GM23338 (cell line): Measurements from ENCODE around the gene GCC1. TPM values are rescaled to one million over a fixed set of nuclear protein-coding genes. Genes with fewer than 3 reads are reported as not detected.

Source experiments
- ATAC-seq: fragments of 200-7000 bp; cut with Tn5 transposase; 3 replicates; pipeline ENCODE4 v1.9.1; 2020
- DNase-seq: peaks from one replicate; pipeline ENCODE4 v3.0.0-alpha.2; 2015; ENCODE audit warnings: low spot score
- H2AFZ ChIP-seq: fragments of 200-600 bp; sonication (generic); 2 replicates; pipeline ENCODE4 v1.8.0; 2016; ENCODE audit warnings: antibody characterized with exemption, mild to moderate bottlenecking, moderate library complexity
- H3F3A ChIP-seq: fragments of 200-600 bp; sonication (generic); replicated peaks from 2 replicates; pipeline ENCODE4 v1.8.0; 2017; ENCODE audit warnings: antibody characterized with exemption, mixed run types, low read depth
- H3K27ac ChIP-seq: fragments of 200-600 bp; sonication (generic); 2 replicates; pipeline ENCODE4 v1.6.1; 2016; ENCODE audit warnings: low read depth
- H3K27me3 ChIP-seq: fragments of 200-600 bp; sonication (generic); 2 replicates; pipeline ENCODE4 v1.8.0; 2016; ENCODE audit warnings: mild to moderate bottlenecking, mixed run types, moderate library complexity; ENCODE audit not compliant: insufficient read depth
- H3K36me3 ChIP-seq: fragments of 200-600 bp; sonication (generic); 2 replicates; pipeline ENCODE4 v1.8.0; 2016; ENCODE audit warnings: mild to moderate bottlenecking; ENCODE audit not compliant: insufficient read depth
- H3K4me1 ChIP-seq: fragments of 200-600 bp; sonication (generic); 2 replicates; pipeline ENCODE4 v1.8.0; 2016; ENCODE audit warnings: mild to moderate bottlenecking, moderate library complexity; ENCODE audit not compliant: insufficient read depth
- H3K4me2 ChIP-seq: fragments of 200-600 bp; sonication (generic); 2 replicates; pipeline ENCODE4 v1.7.1; 2017; ENCODE audit warnings: mixed run types
- H3K4me3 ChIP-seq: fragments of 200-600 bp; sonication (generic); 2 replicates; pipeline ENCODE4 v1.6.1; 2016; ENCODE audit warnings: mixed run types
- H3K79me2 ChIP-seq: fragments of 200-600 bp; sonication (generic); replicated peaks from 2 replicates; pipeline ENCODE4 v1.8.0; 2017; ENCODE audit warnings: mild to moderate bottlenecking; ENCODE audit not compliant: insufficient read depth
- H3K9me2 ChIP-seq: fragments of 200-600 bp; sonication (generic); 2 replicates; pipeline ENCODE4 v1.8.0; 2017; ENCODE audit not compliant: insufficient read depth
- H4K20me1 ChIP-seq: fragments of 200-600 bp; sonication (generic); replicated peaks from 2 replicates; pipeline ENCODE4 v1.8.0; 2017; ENCODE audit warnings: mild to moderate bottlenecking; ENCODE audit not compliant: insufficient read depth
- H3K27ac Mint-ChIP-seq: 2 replicates; pipeline ENCODE4 v1.8.0; 2020; ENCODE audit warnings: inconsistent platforms, mild to moderate bottlenecking, moderate library complexity, mixed read lengths
- H3K27me3 Mint-ChIP-seq: 3 replicates; pipeline ENCODE4 v1.8.0; 2022; ENCODE audit warnings: low read depth, mild to moderate bottlenecking, moderate library complexity, mixed read lengths, inconsistent platforms; ENCODE audit not compliant: insufficient read depth, poor library complexity
- H3K36me3 Mint-ChIP-seq: 3 replicates; pipeline ENCODE4 v1.8.0; 2021; ENCODE audit warnings: low read depth, mild to moderate bottlenecking, inconsistent platforms, moderate library complexity, mixed read lengths
- H3K4me1 Mint-ChIP-seq: 3 replicates; pipeline ENCODE4 v1.8.0; 2020; ENCODE audit warnings: mild to moderate bottlenecking, inconsistent platforms, mixed read lengths
- H3K4me3 Mint-ChIP-seq: 3 replicates; pipeline ENCODE4 v1.8.0; 2021; ENCODE audit warnings: moderate library complexity, mild to moderate bottlenecking, inconsistent platforms, mixed read lengths
- H3K9me3 Mint-ChIP-seq: 3 replicates; pipeline ENCODE4 v1.8.0; 2020; ENCODE audit warnings: moderate library complexity, mild to moderate bottlenecking, inconsistent platforms, mixed read lengths
- NANOG ChIP-seq: IDR thresholded peaks from 2 replicates; pipeline ENCODE4 v1.6.1; 2016; ENCODE audit warnings: antibody characterized with exemption, borderline replicate concordance
- STAT1 ChIP-seq: IDR thresholded peaks from one replicate; pipeline ENCODE4 v1.6.1; 2016; ENCODE audit warnings: antibody characterized with exemption; ENCODE audit not compliant: unreplicated experiment
- ZNF331 ChIP-seq: fragments of 250-450 bp; sonication (Bioruptor Pico); IDR thresholded peaks from 2 replicates; pipeline ENCODE4 v1.5.0; 2020; ENCODE audit warnings: low read depth, mild to moderate bottlenecking, moderate library complexity
- polyA plus RNA-seq: library from polyadenylated mRNA; unstranded; fragments of >200 nt; fragmentation: Nextera tagmentation; extraction: Ambion mirVana; gene quantifications from 2 replicates; pipeline ENCODE4 v1.2.1, GENCODE V29; 2016
- total RNA-seq: library from RNA; depleted of rRNA; stranded (reverse); fragments of >200 nt; shearing (Covaris generic); gene quantifications from 2 replicates; pipeline ENCODE4 v1.2.3, GENCODE V29; 2014
- TF ChIP-seq, protein P1 (sequence below), 2 experiments: fragments of 200-600 bp in 1 of 2; sonication (generic) in 1 of 2; conservative IDR thresholded peaks; 2 replicates each; pipeline versions ENCODE4 v1.5.1 to v1.6.1; 2016 to 2017; ENCODE audit warnings: antibody characterized with exemption in 2 of 2, low read depth in 2 of 2, mild to moderate bottlenecking in 2 of 2, moderate library complexity in 1 of 2
- TF ChIP-seq, protein P2 (sequence below): fragments of 250-450 bp; sonication (Bioruptor Pico); IDR thresholded peaks from 2 replicates; pipeline ENCODE4 v1.5.0; 2020; ENCODE audit warnings: mild to moderate bottlenecking, moderate library complexity

The GCC1 gene
- total and polyA plus RNA-seq, 2 experiments from 2014 or later = 3.2 to 17.6 TPM

DNA sequence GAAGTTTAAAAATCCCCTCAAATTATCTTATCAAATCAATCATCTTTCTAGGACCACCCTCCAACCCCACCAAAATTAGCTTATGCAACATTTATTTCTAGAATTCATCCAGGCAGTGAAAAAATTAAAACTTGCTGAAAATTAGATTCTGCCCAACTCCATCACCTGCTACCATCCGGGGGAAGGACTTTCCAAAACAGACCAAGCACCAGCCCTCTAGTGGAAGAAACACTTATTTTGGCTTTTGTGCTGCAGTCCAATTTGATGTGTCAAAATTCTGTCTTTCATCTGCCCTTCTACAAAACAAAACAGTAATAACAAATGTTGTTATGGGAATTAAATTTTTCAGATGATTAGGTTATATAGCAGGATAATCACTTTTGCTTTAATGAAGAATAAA is 35.1 kb downstream of the GCC1 start:
- ATAC-seq (no peak), DNase-seq (peak; percentile 27)
- no peaks in the 10 kb centered on the region for H3K4me1 Mint-ChIP-seq
- Histone ChIP-seq H4K20me1 (no peaks in the 10 kb centered on the region), H3K27me3 (no peaks in the 10 kb centered on the region), H3F3A (no peaks in the 10 kb centered on the region), H3K4me2 (no peak overlapping the region), H3K4me3 (no peak overlapping the region), H3K4me1 (no peaks in the 10 kb centered on the region), H3K9me2 (no peaks in the 10 kb centered on the region), H3K79me2 (no peaks in the 10 kb centered on the region), H2AFZ (no peak overlapping the region), H3K36me3 (no peaks in the 10 kb centered on the region; the same call in 1 of the 2 replicates), H3K27ac (no peak overlapping the region)
- no peak overlapping the region for H3K27ac Mint-ChIP-seq
- H3K9me3 Mint-ChIP-seq = peaks cover 25% of the 10 kb centered on the region
- H3K27me3 Mint-ChIP-seq = peaks cover 3% of the 10 kb centered on the region
- H3K36me3 Mint-ChIP-seq = peaks cover 3% of the 10 kb centered on the region
- TF ChIP-seq, protein P1, sequence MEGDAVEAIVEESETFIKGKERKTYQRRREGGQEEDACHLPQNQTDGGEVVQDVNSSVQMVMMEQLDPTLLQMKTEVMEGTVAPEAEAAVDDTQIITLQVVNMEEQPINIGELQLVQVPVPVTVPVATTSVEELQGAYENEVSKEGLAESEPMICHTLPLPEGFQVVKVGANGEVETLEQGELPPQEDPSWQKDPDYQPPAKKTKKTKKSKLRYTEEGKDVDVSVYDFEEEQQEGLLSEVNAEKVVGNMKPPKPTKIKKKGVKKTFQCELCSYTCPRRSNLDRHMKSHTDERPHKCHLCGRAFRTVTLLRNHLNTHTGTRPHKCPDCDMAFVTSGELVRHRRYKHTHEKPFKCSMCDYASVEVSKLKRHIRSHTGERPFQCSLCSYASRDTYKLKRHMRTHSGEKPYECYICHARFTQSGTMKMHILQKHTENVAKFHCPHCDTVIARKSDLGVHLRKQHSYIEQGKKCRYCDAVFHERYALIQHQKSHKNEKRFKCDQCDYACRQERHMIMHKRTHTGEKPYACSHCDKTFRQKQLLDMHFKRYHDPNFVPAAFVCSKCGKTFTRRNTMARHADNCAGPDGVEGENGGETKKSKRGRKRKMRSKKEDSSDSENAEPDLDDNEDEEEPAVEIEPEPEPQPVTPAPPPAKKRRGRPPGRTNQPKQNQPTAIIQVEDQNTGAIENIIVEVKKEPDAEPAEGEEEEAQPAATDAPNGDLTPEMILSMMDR (conservative IDR thresholded peaks at IDR 0.05; ENCODE audit: low read depth in 2 of 2) = peak; percentile 35 to 42; a peak in 3 of 4 replicates
- TF ChIP-seq, protein P2, sequence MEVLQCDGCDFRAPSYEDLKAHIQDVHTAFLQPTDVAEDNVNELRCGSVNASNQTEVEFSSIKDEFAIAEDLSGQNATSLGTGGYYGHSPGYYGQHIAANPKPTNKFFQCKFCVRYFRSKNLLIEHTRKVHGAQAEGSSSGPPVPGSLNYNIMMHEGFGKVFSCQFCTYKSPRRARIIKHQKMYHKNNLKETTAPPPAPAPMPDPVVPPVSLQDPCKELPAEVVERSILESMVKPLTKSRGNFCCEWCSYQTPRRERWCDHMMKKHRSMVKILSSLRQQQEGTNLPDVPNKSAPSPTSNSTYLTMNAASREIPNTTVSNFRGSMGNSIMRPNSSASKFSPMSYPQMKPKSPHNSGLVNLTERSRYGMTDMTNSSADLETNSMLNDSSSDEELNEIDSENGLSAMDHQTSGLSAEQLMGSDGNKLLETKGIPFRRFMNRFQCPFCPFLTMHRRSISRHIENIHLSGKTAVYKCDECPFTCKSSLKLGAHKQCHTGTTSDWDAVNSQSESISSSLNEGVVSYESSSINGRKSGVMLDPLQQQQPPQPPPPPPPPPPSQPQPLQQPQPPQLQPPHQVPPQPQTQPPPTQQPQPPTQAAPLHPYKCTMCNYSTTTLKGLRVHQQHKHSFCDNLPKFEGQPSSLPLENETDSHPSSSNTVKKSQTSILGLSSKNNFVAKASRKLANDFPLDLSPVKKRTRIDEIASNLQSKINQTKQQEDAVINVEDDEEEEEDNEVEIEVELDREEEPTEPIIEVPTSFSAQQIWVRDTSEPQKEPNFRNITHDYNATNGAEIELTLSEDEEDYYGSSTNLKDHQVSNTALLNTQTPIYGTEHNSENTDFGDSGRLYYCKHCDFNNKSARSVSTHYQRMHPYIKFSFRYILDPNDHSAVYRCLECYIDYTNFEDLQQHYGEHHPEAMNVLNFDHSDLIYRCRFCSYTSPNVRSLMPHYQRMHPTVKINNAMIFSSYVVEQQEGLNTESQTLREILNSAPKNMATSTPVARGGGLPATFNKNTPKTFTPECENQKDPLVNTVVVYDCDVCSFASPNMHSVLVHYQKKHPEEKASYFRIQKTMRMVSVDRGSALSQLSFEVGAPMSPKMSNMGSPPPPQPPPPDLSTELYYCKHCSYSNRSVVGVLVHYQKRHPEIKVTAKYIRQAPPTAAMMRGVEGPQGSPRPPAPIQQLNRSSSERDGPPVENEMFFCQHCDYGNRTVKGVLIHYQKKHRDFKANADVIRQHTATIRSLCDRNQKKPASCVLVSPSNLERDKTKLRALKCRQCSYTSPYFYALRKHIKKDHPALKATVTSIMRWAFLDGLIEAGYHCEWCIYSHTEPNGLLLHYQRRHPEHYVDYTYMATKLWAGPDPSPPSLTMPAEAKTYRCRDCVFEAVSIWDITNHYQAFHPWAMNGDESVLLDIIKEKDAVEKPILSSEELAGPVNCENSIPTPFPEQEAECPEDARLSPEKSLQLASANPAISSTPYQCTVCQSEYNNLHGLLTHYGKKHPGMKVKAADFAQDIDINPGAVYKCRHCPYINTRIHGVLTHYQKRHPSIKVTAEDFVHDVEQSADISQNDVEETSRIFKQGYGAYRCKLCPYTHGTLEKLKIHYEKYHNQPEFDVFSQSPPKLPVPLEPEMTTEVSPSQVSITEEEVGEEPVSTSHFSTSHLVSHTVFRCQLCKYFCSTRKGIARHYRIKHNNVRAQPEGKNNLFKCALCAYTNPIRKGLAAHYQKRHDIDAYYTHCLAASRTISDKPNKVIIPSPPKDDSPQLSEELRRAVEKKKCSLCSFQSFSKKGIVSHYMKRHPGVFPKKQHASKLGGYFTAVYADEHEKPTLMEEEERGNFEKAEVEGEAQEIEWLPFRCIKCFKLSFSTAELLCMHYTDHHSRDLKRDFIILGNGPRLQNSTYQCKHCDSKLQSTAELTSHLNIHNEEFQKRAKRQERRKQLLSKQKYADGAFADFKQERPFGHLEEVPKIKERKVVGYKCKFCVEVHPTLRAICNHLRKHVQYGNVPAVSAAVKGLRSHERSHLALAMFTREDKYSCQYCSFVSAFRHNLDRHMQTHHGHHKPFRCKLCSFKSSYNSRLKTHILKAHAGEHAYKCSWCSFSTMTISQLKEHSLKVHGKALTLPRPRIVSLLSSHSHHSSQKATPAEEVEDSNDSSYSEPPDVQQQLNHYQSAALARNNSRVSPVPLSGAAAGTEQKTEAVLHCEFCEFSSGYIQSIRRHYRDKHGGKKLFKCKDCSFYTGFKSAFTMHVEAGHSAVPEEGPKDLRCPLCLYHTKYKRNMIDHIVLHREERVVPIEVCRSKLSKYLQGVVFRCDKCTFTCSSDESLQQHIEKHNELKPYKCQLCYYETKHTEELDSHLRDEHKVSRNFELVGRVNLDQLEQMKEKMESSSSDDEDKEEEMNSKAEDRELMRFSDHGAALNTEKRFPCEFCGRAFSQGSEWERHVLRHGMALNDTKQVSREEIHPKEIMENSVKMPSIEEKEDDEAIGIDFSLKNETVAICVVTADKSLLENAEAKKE (CRISPR knock-in tag) = no peak
- no peak overlapping the region for H3K4me3 Mint-ChIP-seq

DNA sequence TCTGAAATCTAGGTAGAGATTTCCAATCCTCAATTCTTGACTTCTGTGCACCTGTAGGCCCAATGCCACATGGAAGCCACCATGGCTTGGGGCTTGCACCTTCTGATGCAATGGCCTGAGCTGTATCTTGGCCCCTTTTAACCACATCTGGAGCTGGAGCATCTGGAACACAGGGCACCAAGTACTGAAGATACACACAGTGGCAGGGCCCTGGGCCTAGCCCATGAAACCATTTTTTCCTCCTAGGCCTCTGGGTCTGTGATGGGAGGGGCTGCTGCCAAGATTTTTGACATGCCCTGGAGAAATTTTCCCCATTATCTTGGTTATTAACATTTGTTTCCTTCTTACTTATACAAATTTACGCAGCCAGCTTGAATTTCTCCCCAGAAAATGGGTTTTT is 39.1 kb downstream of the GCC1 start:
- H3K27ac Mint-ChIP-seq = no peak overlapping the region
- H3K27me3 Mint-ChIP-seq = no peaks in the 10 kb centered on the region
- H3K4me3 Mint-ChIP-seq = no peak overlapping the region
- H3K9me2 ChIP-seq = no peaks in the 10 kb centered on the region
- H3K79me2 ChIP-seq = no peaks in the 10 kb centered on the region
- H4K20me1 ChIP-seq = no peaks in the 10 kb centered on the region
- H3K4me1 Mint-ChIP-seq = no peaks in the 10 kb centered on the region
- no peak overlapping the region for H3K4me3 ChIP-seq
- no peak for ATAC-seq
- no peaks in the 10 kb centered on the region for H3K27me3 ChIP-seq
- DNase-seq = no peak
- H3K36me3 Mint-ChIP-seq = peaks cover 3% of the 10 kb centered on the region
- H2AFZ ChIP-seq = no peak overlapping the region
- TF ChIP-seq NANOG = no peak
- no peak for TF ChIP-seq ZNF331 (CRISPR knock-in tag)
- TF ChIP-seq STAT1 = no peak
- no peaks in the 10 kb centered on the region for H3F3A ChIP-seq
- H3K36me3 ChIP-seq = no peaks in the 10 kb centered on the region; the same call in 1 of the 2 replicates
- no peak overlapping the region for H3K4me2 ChIP-seq
- peaks cover 37% of the 10 kb centered on the region for H3K9me3 Mint-ChIP-seq
- no peak overlapping the region for H3K27ac ChIP-seq
- H3K4me1 ChIP-seq = no peaks in the 10 kb centered on the region
